Endodermal cell (in vitro differentiated cells): Measurements from ENCODE around the gene INPP4B. TPM values are rescaled to one million over a fixed set of nuclear protein-coding genes. Genes with fewer than 3 reads are reported as not detected.

ENCODE experiments used
- DNase-seq: peaks from one replicate; pipeline ENCODE4 v3.0.0-alpha.2; 2017
- H3K27ac ChIP-seq: 2 replicates; pipeline ENCODE4 v1.5.1; 2013; ENCODE audit warnings: mild to moderate bottlenecking, low read depth, low read length, moderate library complexity
- H3K27me3 ChIP-seq: 2 replicates; pipeline ENCODE4 v1.6.1; 2013; ENCODE audit warnings: mild to moderate bottlenecking, low read length, moderate library complexity; ENCODE audit not compliant: insufficient read depth, control insufficient read depth, poor library complexity, severe bottlenecking
- H3K36me3 ChIP-seq: 2 replicates; pipeline ENCODE4 v1.7.0; 2013; ENCODE audit warnings: mild to moderate bottlenecking, low read length, moderate library complexity; ENCODE audit not compliant: control insufficient read depth, insufficient read depth
- H3K4me1 ChIP-seq: one replicate; pipeline ENCODE4 v1.7.0; 2013; ENCODE audit warnings: low read length; ENCODE audit not compliant: control insufficient read depth, insufficient read depth
- H3K4me3 ChIP-seq: 2 replicates; pipeline ENCODE4 v1.5.1; 2013; ENCODE audit warnings: mild to moderate bottlenecking, low read length, moderate library complexity
- H3K9ac ChIP-seq: 2 replicates; pipeline ENCODE4 v1.6.1; 2013; ENCODE audit warnings: mild to moderate bottlenecking, low read length, moderate library complexity; ENCODE audit not compliant: poor library complexity, severe bottlenecking; ENCODE audit errors: extremely low read depth
- H3K9me3 ChIP-seq: 2 replicates; pipeline ENCODE4 v1.6.1; 2013; ENCODE audit warnings: mild to moderate bottlenecking, low read length, moderate library complexity; ENCODE audit not compliant: control insufficient read depth
- H3K27ac Mint-ChIP-seq: 2 replicates; pipeline ENCODE4 v1.8.0; 2020; ENCODE audit warnings: mixed read lengths
- H3K27me3 Mint-ChIP-seq: 2 replicates; pipeline ENCODE4 v1.8.0; 2021; ENCODE audit warnings: mild to moderate bottlenecking, mixed read lengths; ENCODE audit not compliant: insufficient read depth
- H3K36me3 Mint-ChIP-seq: 2 replicates; pipeline ENCODE4 v1.8.0; 2020; ENCODE audit warnings: low read depth, mixed read lengths
- H3K4me1 Mint-ChIP-seq: 2 replicates; pipeline ENCODE4 v1.8.0; 2020; ENCODE audit warnings: mixed read lengths
- H3K4me3 Mint-ChIP-seq: 2 replicates; pipeline ENCODE4 v1.8.0; 2020; ENCODE audit warnings: mild to moderate bottlenecking, moderate library complexity, mixed read lengths
- H3K9me3 Mint-ChIP-seq: 2 replicates; pipeline ENCODE4 v1.8.0; 2020; ENCODE audit warnings: mild to moderate bottlenecking, mixed read lengths
- CTCF ChIP-seq: fragments of 200-600 bp; sonication (generic); conservative IDR thresholded peaks from 2 replicates; pipeline ENCODE4 v1.5.0; 2021; ENCODE audit warnings: antibody characterized with exemption, mild to moderate bottlenecking
- WGBS, 2 experiments: methylation state at CpG; one replicate each; pipeline versions ENCODE4 v1.1.5 to v1.1.7; 2013; ENCODE audit warnings: missing lambda C conversion rate in 2 of 2, mixed read lengths in 1 of 2; ENCODE audit not compliant: insufficient coverage in 1 of 2, insufficient read length in 1 of 2; 5-methylcytosine and 5-hydroxymethylcytosine counted together
- total RNA-seq, 2 donors: library from RNA; stranded (reverse); fragmentation: NEBNext Ultra II Directional in 1 of 2; extraction: Animal tissue kit (Norgen Biotek cat#: 25700) in 1 of 2; gene quantifications; 2 replicates in 1 of 2; 3 replicates in 1 of 2; pipeline ENCODE4 v1.2.1, GENCODE V29; 2021

Gene INPP4B
- total RNA-seq, 2 donors from 2014 or later, result 0.64 to 0.66 TPM

GRCh38 chr4:142044271-142044670 lies 801.8 kb downstream of the INPP4B start:
- Mint-ChIP-seq H3K4me1 (no peaks in the 10 kb centered on the region), H3K9me3 (no peaks in the 10 kb centered on the region), H3K27ac (no peak overlapping the region), H3K4me3 (no peak overlapping the region), H3K36me3 (no peaks in the 10 kb centered on the region), H3K27me3 (no peaks in the 10 kb centered on the region)
- Histone ChIP-seq H3K4me1 (no peaks in the 10 kb centered on the region), H3K4me3 (no peak overlapping the region), H3K27me3 (no peaks in the 10 kb centered on the region), H3K9ac (no peak overlapping the region), H3K36me3 (no peaks in the 10 kb centered on the region), H3K27ac (no peak overlapping the region), H3K9me3 (no peaks in the 10 kb centered on the region)
- 41 to 53% methylated on average over 2 to 3 of the region's 3 CpGs for WGBS, 2 experiments
- no peak for DNase-seq
- no peak for TF ChIP-seq CTCF

- Histone ChIP-seq H3K9me3 (no peaks in the 10 kb centered on the region), H3K36me3 (no peaks in the 10 kb centered on the region), H3K27ac (no peak overlapping the region), H3K27me3 (no peaks in the 10 kb centered on the region), H3K4me3 (no peak overlapping the region), H3K9ac (no peak overlapping the region), H3K4me1 (no peaks in the 10 kb centered on the region)
- no peak overlapping the region for H3K27ac Mint-ChIP-seq
- H3K36me3 Mint-ChIP-seq, result no peaks in the 10 kb centered on the region
- no peak overlapping the region for H3K4me3 Mint-ChIP-seq
- no peaks in the 10 kb centered on the region for H3K27me3 Mint-ChIP-seq
- no peak for TF ChIP-seq CTCF
- H3K4me1 Mint-ChIP-seq, result no peaks in the 10 kb centered on the region
- H3K9me3 Mint-ChIP-seq, result no peaks in the 10 kb centered on the region
- DNase-seq, result no peak
Observed at GRCh38 chr4:142043509-142043908, 802.6 kb downstream of the INPP4B start.

GRCh38 chr4:142041788-142042187 lies 804.3 kb downstream of the INPP4B start:
- Mint-ChIP-seq H3K4me3 (no peak overlapping the region), H3K27me3 (no peaks in the 10 kb centered on the region), H3K36me3 (no peaks in the 10 kb centered on the region), H3K9me3 (no peaks in the 10 kb centered on the region), H3K27ac (no peak overlapping the region), H3K4me1 (no peaks in the 10 kb centered on the region)
- no peaks in the 10 kb centered on the region for H3K27me3 ChIP-seq
- no peak overlapping the region for H3K4me3 ChIP-seq
- no peak for TF ChIP-seq CTCF
- H3K4me1 ChIP-seq, result no peaks in the 10 kb centered on the region
- no peak overlapping the region for H3K27ac ChIP-seq
- no peak for DNase-seq
- H3K9me3 ChIP-seq, result no peaks in the 10 kb centered on the region
- H3K36me3 ChIP-seq, result no peaks in the 10 kb centered on the region
- 89 to 96% methylated on average over 1 of the region's 1 CpG for WGBS, 2 experiments
- no peak overlapping the region for H3K9ac ChIP-seq
